Stomach (tissue), 9 donors: ENCODE results near the gene CCL3. TPM values are rescaled to one million over a fixed set of nuclear protein-coding genes. Genes with fewer than 3 reads are reported as not detected.
"Not testable (repeated sequence)": the region's sequence is repeated elsewhere in the genome, so short reads cannot be mapped to it uniquely, and the experiment has no call there.

Experiments used
- DNase-seq, 2 donors: peaks; one replicate each; pipeline versions ENCODE4 v3.0.0 to v3.0.0-alpha.2; 2013 to 2019
- H3K27ac ChIP-seq, 5 donors: fragments of 200-600 bp in 4 of 5; sonication (generic) in 4 of 5; one replicate each; pipeline ENCODE4 v1.5.1; 2013 to 2019; ENCODE audit warnings: mild to moderate bottlenecking in 1 of 5, moderate library complexity in 1 of 5
- H3K27me3 ChIP-seq, 3 donors: fragments of 200-600 bp; sonication (generic); one replicate each; pipeline ENCODE4 v1.5.1; 2017 to 2019; ENCODE audit warnings: mixed run types in 1 of 3
- H3K36me3 ChIP-seq, 4 donors: fragments of 200-600 bp; sonication (generic); 1 replicate in 3 of 4; 2 replicates in 1 of 4; pipeline ENCODE4 v1.5.1; 2016 to 2019
- H3K4me1 ChIP-seq, 4 donors: fragments of 200-600 bp; sonication (generic); one replicate each; pipeline ENCODE4 v1.5.1; 2016 to 2019
- H3K4me3 ChIP-seq, 4 donors: fragments of 200-600 bp; sonication (generic) in 3 of 4; one replicate each; pipeline ENCODE4 v1.5.1; 2016 to 2019; ENCODE audit warnings: mild to moderate bottlenecking in 1 of 4
- H3K9me3 ChIP-seq, 4 donors: fragments of 200-600 bp; sonication (generic); one replicate each; pipeline ENCODE4 v1.5.1; 2016 to 2019
- EP300 ChIP-seq: sonication (generic); formaldehyde crosslinking; IDR thresholded peaks from one replicate; pipeline ENCODE4 v1.6.1; 2017; ENCODE audit warnings: antibody characterized with exemption
- POLR2A ChIP-seq, 4 donors: fragments of 450-650 bp; IDR thresholded peaks; one replicate each; pipeline ENCODE4 v1.6.1; 2016; ENCODE audit warnings: antibody characterized with exemption in 4 of 4, control low read depth in 2 of 4, mild to moderate bottlenecking in 1 of 4, moderate library complexity in 1 of 4
- POLR2AphosphoS5 ChIP-seq, 3 donors: sonication (generic); formaldehyde crosslinking; IDR thresholded peaks; one replicate each; pipeline ENCODE4 v1.6.1; 2016; ENCODE audit warnings: antibody characterized with exemption in 3 of 3
- WGBS, 5 donors: extraction: QIAGEN DNeasy Blood & Tissue Kit in 3 of 5; methylation state at CpG; one replicate each; pipeline versions ENCODE4 v1.1.5 to v1.1.7; 2013 to 2018; 5-methylcytosine and 5-hydroxymethylcytosine counted together
- intact Hi-C: fragments of 100-400 bp; cut with DNase I; formaldehyde crosslinking; loops from one replicate; pipeline ENCODE4 v1.15.1; 2023; ENCODE audit warnings: low total_unique reads
- polyA plus RNA-seq, 3 donors: library from polyadenylated mRNA; stranded (reverse); fragments of 200-250 nt; gene quantifications; one replicate each; pipeline ENCODE4 v1.2.3, GENCODE V29; 2013
- total RNA-seq, 5 donors: library from RNA; depleted of rRNA; stranded (reverse); fragments of >200 nt; gene quantifications; one replicate each; pipeline versions ENCODE4 v1.1.0 to v1.2.3, GENCODE V29; 2014 to 2016
- TF ChIP-seq, protein P1 (sequence below), 7 experiments: fragments of 450-650 bp in 4 of 7; fragments of 200-600 bp in 3 of 7; sonication (generic) in 3 of 7; IDR thresholded peaks; one replicate each; pipeline ENCODE4 v1.5.1; 2016 to 2019; ENCODE audit warnings: antibody characterized with exemption in 7 of 7, control low read depth in 2 of 7, mild to moderate bottlenecking in 1 of 7
- donor health status: healthy with polysubstance abuse.
- donor health status: Bipolar disorder and iron deficiency.
- donor health status: healthy.

Gene CCL3
- total and polyA plus RNA-seq, 8 donors = 2.0 to 19.1 (median 2.9) TPM; not detected in 3

DNA sequence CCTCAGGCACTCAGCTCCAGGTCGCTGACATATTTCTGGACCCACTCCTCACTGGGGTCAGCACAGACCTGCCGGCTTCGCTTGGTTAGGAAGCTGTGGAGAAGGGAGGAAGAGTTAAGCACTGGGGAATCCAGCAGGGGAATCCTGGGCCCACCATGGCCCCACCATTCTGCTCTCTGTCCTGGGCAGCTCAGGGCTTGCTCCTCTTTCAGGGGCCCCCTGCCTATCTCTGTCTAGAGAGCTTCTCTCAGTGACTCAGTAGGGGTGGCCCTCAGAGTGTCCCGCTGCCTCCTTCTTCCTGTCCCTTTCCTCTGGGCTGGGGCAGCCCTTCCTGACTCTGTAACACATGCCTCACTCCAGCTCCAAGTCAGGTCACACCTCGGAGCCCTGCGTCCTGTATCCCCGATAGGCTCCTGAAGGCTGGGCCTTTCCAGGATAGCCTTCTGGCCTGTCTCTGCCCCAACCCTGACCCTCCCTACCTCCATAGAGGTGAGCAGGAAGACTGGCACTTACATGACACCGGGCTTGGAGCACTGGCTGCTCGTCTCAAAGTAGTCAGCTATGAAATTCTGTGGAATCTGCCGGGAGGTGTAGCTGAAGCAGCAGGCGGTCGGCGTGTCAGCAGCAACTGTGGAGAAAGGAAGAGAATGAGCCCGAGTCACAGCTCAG lies 1.1 kb downstream of the CCL3 start:
- 76 to 87% (median 80%) methylated on average over 14 of the region's 14 CpGs for WGBS, 5 donors

DNA sequence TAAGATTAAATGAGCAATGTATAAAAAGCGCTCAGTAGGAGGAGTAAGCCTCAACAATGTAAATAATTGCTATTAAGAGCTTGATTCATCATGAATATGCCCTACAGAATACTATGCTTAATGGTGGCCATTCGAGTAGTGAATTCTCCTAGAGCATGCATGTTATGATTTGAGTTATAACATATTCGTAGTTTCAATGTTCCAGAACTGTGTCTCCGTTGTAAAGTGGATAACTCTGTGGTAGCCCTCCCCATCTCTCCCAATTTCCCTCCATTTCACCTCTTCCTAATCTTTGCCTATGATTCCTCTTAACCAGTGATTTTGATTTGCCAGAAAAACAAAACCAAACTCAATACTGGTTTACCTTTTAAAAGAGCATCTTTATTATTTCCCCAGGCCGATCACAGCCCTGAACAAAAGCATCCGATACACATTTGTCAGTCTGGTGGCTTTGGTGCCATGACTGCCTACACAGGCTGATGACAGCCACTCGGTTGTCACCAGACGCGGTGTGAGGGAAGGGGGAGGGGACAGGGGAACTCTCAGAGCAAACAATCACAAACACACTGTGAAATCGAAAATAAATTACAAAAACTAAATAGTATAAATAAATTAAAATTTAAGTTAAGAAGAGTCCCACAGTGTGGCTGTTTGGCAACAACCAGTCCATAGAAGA lies 1.9 kb downstream of the CCL3 start:
- WGBS, 5 donors = 79 to 86% (median 83%) methylated on average over 9 to 10 of the region's 10 CpGs
- intact Hi-C loops = not testable (repeated sequence)

More for the DNA sequence above, 1.1 kb downstream of the CCL3 start:
- Histone ChIP-seq H3K4me1 (peaks cover 0 to 14% (median 3%) of the 10 kb centered on the region in 4 donors), H3K36me3 (no peaks in the 10 kb centered on the region), H3K4me3 (no peak overlapping the region), H3K27ac (no peak overlapping the region), H3K9me3 (no peaks in the 10 kb centered on the region), H3K27me3 (peaks cover 0 to 21% (median 5%) of the 10 kb centered on the region in 3 donors)
- no peak for TF ChIP-seq POLR2A (IDR thresholded peaks at IDR 0.05)
- TF ChIP-seq EP300 = no peak
- TF ChIP-seq POLR2AphosphoS5 (IDR thresholded peaks at IDR 0.05) = no peak
- TF ChIP-seq, protein P1, sequence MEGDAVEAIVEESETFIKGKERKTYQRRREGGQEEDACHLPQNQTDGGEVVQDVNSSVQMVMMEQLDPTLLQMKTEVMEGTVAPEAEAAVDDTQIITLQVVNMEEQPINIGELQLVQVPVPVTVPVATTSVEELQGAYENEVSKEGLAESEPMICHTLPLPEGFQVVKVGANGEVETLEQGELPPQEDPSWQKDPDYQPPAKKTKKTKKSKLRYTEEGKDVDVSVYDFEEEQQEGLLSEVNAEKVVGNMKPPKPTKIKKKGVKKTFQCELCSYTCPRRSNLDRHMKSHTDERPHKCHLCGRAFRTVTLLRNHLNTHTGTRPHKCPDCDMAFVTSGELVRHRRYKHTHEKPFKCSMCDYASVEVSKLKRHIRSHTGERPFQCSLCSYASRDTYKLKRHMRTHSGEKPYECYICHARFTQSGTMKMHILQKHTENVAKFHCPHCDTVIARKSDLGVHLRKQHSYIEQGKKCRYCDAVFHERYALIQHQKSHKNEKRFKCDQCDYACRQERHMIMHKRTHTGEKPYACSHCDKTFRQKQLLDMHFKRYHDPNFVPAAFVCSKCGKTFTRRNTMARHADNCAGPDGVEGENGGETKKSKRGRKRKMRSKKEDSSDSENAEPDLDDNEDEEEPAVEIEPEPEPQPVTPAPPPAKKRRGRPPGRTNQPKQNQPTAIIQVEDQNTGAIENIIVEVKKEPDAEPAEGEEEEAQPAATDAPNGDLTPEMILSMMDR (IDR thresholded peaks at IDR 0.05) = no peak
- intact Hi-C loops = no loop called here
- no peak for DNase-seq

DNA sequence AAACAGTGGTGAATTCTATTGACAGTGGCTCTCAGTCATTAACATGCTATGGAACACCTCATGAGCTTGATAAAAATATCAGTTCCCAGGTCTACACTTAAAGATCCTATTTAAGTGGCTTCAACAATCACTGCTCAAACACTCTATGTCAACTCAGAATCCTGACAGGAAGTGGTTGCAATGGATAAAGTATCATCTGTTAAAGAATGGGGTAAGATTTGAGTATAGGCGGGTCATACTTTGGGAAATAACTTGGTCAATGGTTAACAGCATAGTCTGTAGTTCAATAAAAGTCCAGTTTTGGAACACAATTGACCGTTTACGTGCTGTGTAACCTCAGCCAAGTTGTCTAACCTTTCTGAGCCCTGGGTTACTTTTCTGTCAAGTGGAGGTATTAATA lies 2.5 kb downstream of the CCL3 start:
- Histone ChIP-seq H3K27me3 (peaks cover 0 to 21% (median 5%) of the 10 kb centered on the region in 3 donors), H3K4me1 (peaks cover 0 to 14% (median 3%) of the 10 kb centered on the region in 4 donors)
- H3K9me3 ChIP-seq, intact Hi-C loops, DNase-seq, H3K36me3 ChIP-seq, H3K27ac ChIP-seq, H3K4me3 ChIP-seq: not testable (repeated sequence)
- WGBS, 5 donors = 31 to 75% methylated on average over 1 of the region's 3 CpGs; no CpG with 5 or more reads in 3 of the 5 donors

More for the DNA sequence above, 1.9 kb downstream of the CCL3 start:
- not testable (repeated sequence) for H3K9me3 ChIP-seq, H3K4me3 ChIP-seq, DNase-seq, H3K36me3 ChIP-seq, H3K27ac ChIP-seq
- peaks cover 0 to 14% (median 3%) of the 10 kb centered on the region in 4 donors for H3K4me1 ChIP-seq
- H3K27me3 ChIP-seq = peaks cover 0 to 21% (median 5%) of the 10 kb centered on the region in 3 donors

DNA sequence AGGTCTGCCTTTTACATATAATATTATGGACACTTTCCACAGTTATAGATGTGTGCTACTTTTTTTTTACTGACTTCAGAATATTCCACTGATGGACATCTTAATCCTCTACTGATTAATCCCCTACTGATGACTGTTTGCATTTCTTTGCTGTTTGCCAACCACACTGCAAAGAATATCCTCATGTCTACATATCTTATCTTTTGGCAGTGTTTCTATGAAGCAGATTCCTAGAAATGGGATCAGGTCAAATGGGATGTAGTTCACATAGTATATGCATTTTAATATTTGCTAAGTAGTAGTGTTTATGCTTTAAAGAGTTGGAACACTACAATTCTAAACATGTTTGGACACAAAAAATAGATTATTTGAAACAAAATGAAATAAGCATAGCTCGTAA lies 3.2 kb downstream of the CCL3 start:
- DNase-seq = no peak
- Histone ChIP-seq H3K27ac (no peak overlapping the region), H3K27me3 (peaks cover 0 to 21% (median 5%) of the 10 kb centered on the region in 3 donors), H3K4me1 (peaks cover 0 to 14% (median 3%) of the 10 kb centered on the region in 4 donors), H3K9me3 (no peaks in the 10 kb centered on the region), H3K4me3 (no peak overlapping the region), H3K36me3 (no peaks in the 10 kb centered on the region)
- TF ChIP-seq POLR2AphosphoS5 (IDR thresholded peaks at IDR 0.05) (no peak), EP300 (no peak), POLR2A (IDR thresholded peaks at IDR 0.05) (no peak)
- TF ChIP-seq, protein P1 (IDR thresholded peaks at IDR 0.05) = no peak
- WGBS, 5 donors = 69 to 87% (median 79%) methylated on average over 1 of the region's 1 CpG
- intact Hi-C loops = no loop called here

DNA sequence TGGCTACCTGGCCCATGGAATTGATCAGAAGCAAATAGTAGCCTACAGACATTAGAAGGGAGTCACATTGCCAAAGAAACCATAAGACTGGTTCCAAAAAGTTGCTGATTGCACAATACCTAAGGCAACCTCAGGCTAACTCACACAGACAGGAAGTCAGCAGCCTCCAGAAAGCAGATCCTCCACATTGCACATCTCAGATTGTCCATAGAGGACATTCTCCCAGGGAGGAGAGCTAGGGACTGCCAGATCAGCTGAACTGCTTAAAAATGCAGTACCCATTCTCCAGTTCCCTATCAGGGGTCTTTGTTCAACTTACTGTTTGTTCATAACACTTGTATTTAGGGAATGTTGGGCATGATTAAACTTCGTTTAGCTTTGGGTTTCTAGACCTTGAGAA lies 4.2 kb downstream of the CCL3 start:
- intact Hi-C loops = no loop called here
- Histone ChIP-seq H3K27ac (no peak overlapping the region), H3K36me3 (no peaks in the 10 kb centered on the region), H3K27me3 (peaks cover 0 to 21% (median 5%) of the 10 kb centered on the region in 3 donors), H3K4me1 (peaks cover 0 to 14% (median 3%) of the 10 kb centered on the region in 4 donors), H3K9me3 (no peaks in the 10 kb centered on the region), H3K4me3 (no peak overlapping the region)
- TF ChIP-seq POLR2AphosphoS5 (IDR thresholded peaks at IDR 0.05) (no peak), POLR2A (IDR thresholded peaks at IDR 0.05) (no peak), EP300 (no peak)
- TF ChIP-seq, protein P1 (IDR thresholded peaks at IDR 0.05) = no peak
- DNase-seq = peak in 1 of 2 donors; percentile 22
- WGBS, 5 donors = 23 to 41% (median 26%) methylated on average over 1 of the region's 1 CpG

DNA sequence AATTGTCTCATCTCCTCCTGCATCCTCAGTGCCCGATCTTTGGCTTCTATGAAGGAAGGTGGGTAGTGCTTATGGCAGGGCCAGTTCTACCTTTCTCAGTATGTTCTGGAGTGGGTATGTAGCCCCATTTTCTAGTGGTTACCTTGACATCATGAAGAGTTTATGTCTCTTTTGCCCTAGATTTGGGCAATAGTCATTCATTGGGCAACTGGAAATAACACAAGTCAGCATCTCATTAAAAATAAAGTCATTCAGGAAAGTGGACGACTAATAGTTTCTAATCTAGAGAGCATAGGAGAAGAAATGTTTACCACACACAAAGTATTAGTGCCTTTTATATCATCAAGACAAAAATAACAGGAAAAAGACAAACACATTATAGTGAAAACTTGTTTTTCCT lies 6.3 kb downstream of the CCL3 start:
- WGBS, 5 donors = 78 to 87% (median 83%) methylated on average over 2 of the region's 2 CpGs
- H3K27me3 ChIP-seq, intact Hi-C loops, H3K36me3 ChIP-seq, DNase-seq, H3K9me3 ChIP-seq, H3K27ac ChIP-seq, H3K4me3 ChIP-seq: not testable (repeated sequence)
- H3K4me1 ChIP-seq = peaks cover 0 to 11% (median 0%) of the 10 kb centered on the region in 4 donors

DNA sequence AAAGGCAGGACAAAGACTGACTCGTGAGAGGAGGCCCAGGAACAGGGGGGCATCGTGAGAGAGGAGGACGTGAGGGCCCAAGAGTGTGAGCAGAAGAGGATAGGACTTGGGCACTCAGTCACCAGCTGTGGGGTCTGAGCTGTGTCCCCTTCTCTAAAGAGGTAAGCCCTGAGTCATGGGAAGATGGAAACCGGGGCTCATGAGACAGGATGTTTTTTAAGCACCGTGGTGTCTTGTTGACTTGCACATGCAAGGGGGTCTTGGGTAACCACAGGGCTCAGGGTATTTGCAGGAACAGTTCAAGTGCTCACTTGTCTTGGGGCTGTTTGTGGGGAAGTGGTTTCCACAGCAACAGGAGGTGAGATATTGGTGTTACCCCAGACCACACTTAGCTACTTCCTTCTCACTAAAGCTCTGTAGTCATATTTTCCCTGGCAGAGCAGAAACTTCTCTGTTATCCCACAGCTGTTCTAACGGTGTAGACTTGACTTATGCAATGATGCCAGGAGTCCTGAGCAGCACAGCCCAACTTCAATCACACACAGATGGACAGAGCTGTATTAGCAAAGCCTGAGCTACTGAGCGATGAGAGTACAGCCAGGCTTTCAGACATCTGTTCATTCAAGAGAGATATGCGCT lies 7.3 kb downstream of the CCL3 start:
- H3K36me3 ChIP-seq, H3K27me3 ChIP-seq, H3K4me3 ChIP-seq, intact Hi-C loops, H3K9me3 ChIP-seq, H3K4me1 ChIP-seq: not testable (repeated sequence)
- H3K27ac ChIP-seq = peak overlapping the region; percentile 13 to 71 (median 57)
- 54 to 66% (median 64%) methylated on average over 8 of the region's 8 CpGs for WGBS, 5 donors
- peak in 1 of 2 donors; percentile 67 for DNase-seq
